H1 (cell line): ENCODE results near the gene CTPS1. TPM values are rescaled to one million over a fixed set of nuclear protein-coding genes. Genes with fewer than 3 reads are reported as not detected.

ENCODE experiments used
- CTCF ChIA-PET: fragments of 300-600 bp; sonication (Branson Sonifier 250); formaldehyde crosslinking; loops from one replicate; lab custom pipeline; 2021; ENCODE audit not compliant: partially characterized antibody; lab: Charles Lee
- POLR2A ChIA-PET: fragments of 300-600 bp; sonication (Branson Sonifier 250); formaldehyde crosslinking; loops from one replicate; lab custom pipeline; 2021; ENCODE audit warnings: inconsistent platforms; ENCODE audit not compliant: partially characterized antibody; lab: Charles Lee
- DNase-seq, 2 experiments: peaks; one replicate each; pipeline versions ENCODE4 v3.0.0 to v3.0.0-alpha.2; 2010 to 2022; ENCODE audit warnings: low spot score in 2 of 2, low read depth in 1 of 2, mixed read lengths in 1 of 2
- FAIRE-seq: peaks from 2 replicates; lab custom pipeline; 2011; peaks lifted over from hg19 to GRCh38; lab: Jason Lieb, UNC
- H2AFZ ChIP-seq: 2 replicates; pipeline ENCODE4 v1.8.1; 2012; ENCODE audit warnings: low read length, inconsistent platforms
- H2AK5ac ChIP-seq: 2 replicates; pipeline ENCODE4 v1.6.1; 2013; ENCODE audit warnings: low read depth, low read length
- H2BK120ac ChIP-seq: replicated peaks from 2 replicates; pipeline ENCODE3; 2013; ENCODE audit warnings: low read depth, low read length, inconsistent platforms
- H2BK12ac ChIP-seq: 2 replicates; pipeline ENCODE4 v1.6.1; 2013; ENCODE audit warnings: low read depth, low read length
- H2BK15ac ChIP-seq: 2 replicates; pipeline ENCODE4 v1.6.1; 2013; ENCODE audit warnings: low read length
- H2BK20ac ChIP-seq: 2 replicates; pipeline ENCODE4 v1.6.1; 2013; ENCODE audit warnings: low read length
- H2BK5ac ChIP-seq: 2 replicates; pipeline ENCODE4 v1.6.1; 2013; ENCODE audit warnings: low read depth, low read length
- H3K14ac ChIP-seq: 2 replicates; pipeline ENCODE4 v1.6.1; 2013; ENCODE audit warnings: inconsistent platforms; ENCODE audit not compliant: insufficient read length
- H3K18ac ChIP-seq: 2 replicates; pipeline ENCODE4 v1.6.1; 2013; ENCODE audit warnings: low read length; ENCODE audit errors: extremely low read depth
- H3K23ac ChIP-seq: 2 replicates; pipeline ENCODE4 v1.6.1; 2013; ENCODE audit warnings: inconsistent platforms; ENCODE audit not compliant: insufficient read length
- H3K23me2 ChIP-seq: 2 replicates; pipeline ENCODE4 v1.6.1; 2013; ENCODE audit warnings: low read depth, low read length
- H3K27ac ChIP-seq: 2 replicates; pipeline ENCODE4 v1.6.1; 2011; ENCODE audit warnings: low read depth, low read length, inconsistent platforms
- H3K27me3 ChIP-seq, 4 experiments: replicated peaks in 1 of 4; 1 replicate in 1 of 4; 2 replicates in 3 of 4; pipeline versions ENCODE4 v1.6.1 to v1.8.1; 2011 to 2013; ENCODE audit warnings: low read length in 3 of 4, mild to moderate bottlenecking in 3 of 4, inconsistent platforms in 2 of 4, mixed read lengths in 2 of 4, moderate library complexity in 1 of 4; ENCODE audit not compliant: control insufficient read depth in 3 of 4, insufficient read depth in 3 of 4; ENCODE audit errors: extremely low read depth in 1 of 4
- H3K36me3 ChIP-seq, 4 experiments: 2 replicates each; pipeline versions ENCODE4 v1.6.1 to v1.8.1; 2011 to 2013; ENCODE audit warnings: mild to moderate bottlenecking in 4 of 4, low read length in 3 of 4, moderate library complexity in 2 of 4, control low read depth in 1 of 4, inconsistent platforms in 1 of 4; ENCODE audit not compliant: insufficient read depth in 4 of 4, control insufficient read depth in 2 of 4
- H3K4ac ChIP-seq: replicated peaks from 2 replicates; pipeline ENCODE3; 2013; ENCODE audit warnings: low read length, low read depth, mixed read lengths, inconsistent platforms; ENCODE audit not compliant: insufficient read length
- H3K4me1 ChIP-seq, 4 experiments: replicated peaks in 1 of 4; 1 replicate in 1 of 4; 2 replicates in 3 of 4; pipeline versions ENCODE4 v1.6.1 to v1.8.1; 2011 to 2013; ENCODE audit warnings: low read length in 3 of 4, inconsistent platforms in 2 of 4, mixed read lengths in 1 of 4; ENCODE audit not compliant: insufficient read depth in 4 of 4, control insufficient read depth in 3 of 4
- H3K4me2 ChIP-seq, 2 experiments: 2 replicates each; pipeline versions ENCODE4 v1.6.1 to v1.8.1; 2011 to 2013; ENCODE audit warnings: low read depth in 2 of 2, low read length in 2 of 2, control low read depth in 1 of 2, inconsistent platforms in 1 of 2, mild to moderate bottlenecking in 1 of 2; ENCODE audit not compliant: insufficient read depth in 1 of 2
- H3K4me3 ChIP-seq, 4 experiments: fragments of 200-600, 300-600 bp in 1 of 4; sonication (generic), shearing (Covaris generic), sonication (Bioruptor Twin) in 1 of 4; 2 replicates each; pipeline versions ENCODE4 v1.5.1 to v1.8.1; 2011 to 2016; ENCODE audit warnings: low read length in 4 of 4, low read depth in 3 of 4, control low read depth in 2 of 4, inconsistent platforms in 2 of 4, mild to moderate bottlenecking in 2 of 4, mixed read lengths in 1 of 4, moderate library complexity in 1 of 4; ENCODE audit not compliant: insufficient read depth in 2 of 4; ENCODE audit errors: extremely low read depth in 1 of 4
- H3K56ac ChIP-seq: replicated peaks from 2 replicates; pipeline ENCODE3; 2013; ENCODE audit warnings: low read depth, mild to moderate bottlenecking, mixed read lengths, low read length, inconsistent platforms; ENCODE audit not compliant: insufficient read length
- H3K79me1 ChIP-seq: 2 replicates; pipeline ENCODE4 v1.6.1; 2013; ENCODE audit warnings: low read depth, low read length, control low read depth
- H3K79me2 ChIP-seq, 2 experiments: 2 replicates each; pipeline versions ENCODE4 v1.6.1 to v1.8.1; 2012 to 2013; ENCODE audit warnings: low read length in 2 of 2, mild to moderate bottlenecking in 2 of 2, inconsistent platforms in 1 of 2; ENCODE audit not compliant: insufficient read depth in 2 of 2, control insufficient read depth in 1 of 2
- H3K9ac ChIP-seq, 4 experiments: replicated peaks in 1 of 4; 1 replicate in 1 of 4; 2 replicates in 3 of 4; pipeline versions ENCODE4 v1.6.1 to v1.8.1; 2011 to 2013; ENCODE audit warnings: low read depth in 3 of 4, low read length in 3 of 4, control low read depth in 2 of 4, mild to moderate bottlenecking in 2 of 4, moderate library complexity in 2 of 4, inconsistent platforms in 1 of 4; ENCODE audit errors: extremely low read depth in 1 of 4
- H3K9me3 ChIP-seq, 2 experiments: 2 replicates each; pipeline versions ENCODE4 v1.6.1 to v1.8.1; 2012 to 2013; ENCODE audit warnings: mild to moderate bottlenecking in 2 of 2, moderate library complexity in 2 of 2, control low read depth in 1 of 2, inconsistent platforms in 1 of 2, low read depth in 1 of 2, low read length in 1 of 2, mixed read lengths in 1 of 2; ENCODE audit not compliant: insufficient read depth in 2 of 2
- H4K20me1 ChIP-seq, 2 experiments: replicated peaks in 1 of 2; 2 replicates each; pipeline versions ENCODE3 to v1.8.1; 2011 to 2013; ENCODE audit warnings: inconsistent platforms in 2 of 2, low read length in 2 of 2, mild to moderate bottlenecking in 1 of 2; ENCODE audit not compliant: insufficient read depth in 2 of 2, control insufficient read depth in 1 of 2
- H4K5ac ChIP-seq: 2 replicates; pipeline ENCODE4 v1.6.1; 2013; ENCODE audit warnings: low read length, low read depth, mixed read lengths, inconsistent platforms; ENCODE audit not compliant: insufficient read length
- H4K8ac ChIP-seq: 2 replicates; pipeline ENCODE4 v1.8.0; 2013; ENCODE audit warnings: mild to moderate bottlenecking, moderate library complexity, low read length, inconsistent platforms; ENCODE audit not compliant: insufficient read depth; ENCODE audit errors: extremely low read depth
- H4K91ac ChIP-seq: replicated peaks from 2 replicates; pipeline ENCODE3; 2013; ENCODE audit warnings: low read length, mixed read lengths, inconsistent platforms; ENCODE audit not compliant: insufficient read length
- ASH2L ChIP-seq: fragments of 200-600, 300-600 bp; sonication (generic); IDR thresholded peaks from one replicate; pipeline ENCODE4 v1.7.1; 2017; ENCODE audit warnings: low read length
- KDM5A ChIP-seq: fragments of 200-600 bp; IDR thresholded peaks from 2 replicates; pipeline ENCODE4 v1.7.1; 2012; ENCODE audit warnings: mild to moderate bottlenecking, low read length, inconsistent platforms, mixed read lengths
- SP2 ChIP-seq: IDR thresholded peaks from 2 replicates; pipeline ENCODE4 v1.6.1; 2012; ENCODE audit warnings: mild to moderate bottlenecking, low read length, inconsistent platforms
- WGBS, 2 experiments: shearing (Covaris generic) in 1 of 2; methylation state at CpG; one replicate each; pipeline versions ENCODE4 v1.1.6 to v1.1.7; 2013 to 2015; ENCODE audit warnings: low lambda C conversion rate in 2 of 2, mixed read lengths in 2 of 2, inconsistent platforms in 1 of 2, low coverage in 1 of 2, missing lambda C conversion rate in 1 of 2; ENCODE audit not compliant: insufficient replicate concordance in 2 of 2, insufficient coverage in 1 of 2, insufficient read length in 1 of 2; ENCODE audit errors: extremely low coverage in 1 of 2, missing lambda C conversion rate in 1 of 2; 5-methylcytosine and 5-hydroxymethylcytosine counted together
- polyA plus RNA-seq, 7 experiments: library from polyadenylated mRNA; depleted of rRNA in 3 of 7; stranded (reverse) in 5 of 7; unstranded in 2 of 7; fragments of >200 nt in 5 of 7; fragments of 200-250 nt in 2 of 7; gene quantifications; 1 replicate in 5 of 7; 2 replicates in 1 of 7; 4 replicates in 1 of 7; pipeline versions ENCODE4 v1.2.1 to v1.2.3, GENCODE V29; 2011 to 2013; ENCODE audit warnings: missing spikeins in 2 of 7, mixed read lengths in 2 of 7
- total RNA-seq: library from RNA; stranded (reverse); fragmentation: NEBNext Ultra II Directional; extraction: Animal tissue kit (Norgen Biotek cat#: 25700); gene quantifications from 2 replicates; pipeline ENCODE4 v1.2.1, GENCODE V29; 2021

Gene CTPS1
- total and polyA plus RNA-seq, 2 of the 8 experiments (the other 6 are each of a cell fraction or from before 2014, with no cell fraction given), result 35.5 to 103 TPM

DNA sequence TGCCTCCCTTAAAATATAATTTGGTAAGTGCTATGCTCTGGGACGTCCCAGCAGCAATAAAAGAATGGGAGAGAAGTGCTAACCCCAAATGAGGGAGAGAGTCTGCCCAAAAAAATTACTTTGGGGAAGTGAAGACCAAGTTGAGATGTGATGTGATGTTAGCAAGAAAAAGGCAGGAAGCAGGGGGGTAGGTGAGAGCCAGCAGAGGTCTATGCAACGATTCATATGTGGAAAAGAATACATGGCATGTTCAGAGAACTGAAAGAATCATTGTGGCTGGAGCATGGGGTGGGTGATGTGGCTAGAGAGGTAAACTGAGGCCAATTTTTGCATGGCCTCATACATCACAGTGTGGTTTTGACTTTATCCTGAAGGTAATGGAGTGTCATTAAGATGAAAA is 5.6 kb upstream of the CTPS1 start:
- H3K4ac ChIP-seq, result no peak overlapping the region
- no peak overlapping the region; the same call in 1 of the 2 replicates for H3K18ac ChIP-seq
- no peak overlapping the region for H2BK5ac ChIP-seq
- H3K27me3 ChIP-seq, result no peaks in the 10 kb centered on the region
- POLR2A ChIA-PET, result interaction anchor here (1.0 kb wide), 1 partner anchor 13 kb away, joined by 3 read pairs; no protein-coding TSS in a partner anchor
- H3K36me3 ChIP-seq, result no peaks in the 10 kb centered on the region
- H2BK120ac ChIP-seq, result no peak overlapping the region
- no peak overlapping the region for H3K9ac ChIP-seq
- no peak overlapping the region for H3K23ac ChIP-seq
- TF ChIP-seq KDM5A (no peak), ASH2L (no peak), SP2 (no peak)
- no peak overlapping the region for H2BK20ac ChIP-seq
- H3K9me3 ChIP-seq, result no peaks in the 10 kb centered on the region
- H4K91ac ChIP-seq, result no peak overlapping the region
- no peak overlapping the region for H2BK15ac ChIP-seq
- H2AK5ac ChIP-seq, result no peak overlapping the region
- no peak overlapping the region for H2BK12ac ChIP-seq
- 89% methylated on average over 2 of the region's 2 CpGs; no CpG with 5 or more reads in 1 of the 2 experiments for WGBS, 2 experiments
- no peak for DNase-seq
- H2AFZ ChIP-seq, result no peak overlapping the region
- H4K5ac ChIP-seq, result no peak overlapping the region
- H3K4me3 ChIP-seq, result no peak overlapping the region
- H3K27ac ChIP-seq, result no peak overlapping the region
- no peak overlapping the region for H3K4me2 ChIP-seq
- H3K56ac ChIP-seq, result no peak overlapping the region
- H4K8ac ChIP-seq, result no peak overlapping the region
- no peak overlapping the region for H3K14ac ChIP-seq
- H3K79me2 ChIP-seq, result no peaks in the 10 kb centered on the region
- FAIRE-seq, result no peak
- H3K79me1 ChIP-seq, result no peaks in the 10 kb centered on the region
- H3K23me2 ChIP-seq, result peaks cover 2% of the 10 kb centered on the region; the same call in 1 of the 2 replicates
- CTCF ChIA-PET, result interaction anchor here (0.7 to 0.9 kb wide), 2 partner anchors 19 to 23 kb away, joined by 3 read pairs; no protein-coding TSS in a partner anchor
- H3K4me1 ChIP-seq, result 0 out of 7 replicates have a peak, but pooled peaks cover 0 to 1% (median 0%) of the 10 kb centered on the region in 4 experiments
- no peaks in the 10 kb centered on the region for H4K20me1 ChIP-seq
